Right renal pelvis (tissue), 4 donors: ENCODE results near the gene TMEM120A. TPM values are rescaled to one million over a fixed set of nuclear protein-coding genes. Genes with fewer than 3 reads are reported as not detected.

Experiments
- polyA plus RNA-seq, 4 donors: library from polyadenylated mRNA; unstranded; fragments of 120-200 nt; gene quantifications; one replicate each; pipeline ENCODE4 v1.2.1, GENCODE V29; 2013; ENCODE audit not compliant: insufficient read length in 4 of 4

The TMEM120A gene
- polyA plus RNA-seq, 4 donors, result 50.9 to 65.7 (median 55.6) TPM

Other genes starting within 250 kb of the TMEM120A start
- under 1 TPM in 1 of 4 donors, not detected in 3; 0.17 TPM for gene CCL26, start 222.4 kb downstream of the TMEM120A start, polyA plus RNA-seq
- gene CCL24, start 180.8 kb downstream of the TMEM120A start, polyA plus RNA-seq, result 1 to 10 TPM in 1 of 4 donors, not detected in 3; 2.1 TPM
- 10 to 100 TPM; 62.6 to 82.4 (median 67.2) TPM for gene RHBDD2, start 115.6 kb downstream of the TMEM120A start, polyA plus RNA-seq
- gene POR, start 79.4 kb downstream of the TMEM120A start, polyA plus RNA-seq, result 10 to 100 TPM; 59.7 to 75.4 (median 67.2) TPM
- 10 to 100 TPM; 37.1 to 58.3 (median 48.0) TPM for gene STYXL1, start 53.4 kb upstream of the TMEM120A start, polyA plus RNA-seq
- gene MDH2, start 53.5 kb upstream of the TMEM120A start, polyA plus RNA-seq, result 100 to 1,000 TPM; 198 to 284 (median 212) TPM
- 1 to 10 TPM in 3 of 4 donors, under 1 TPM in 1; 0.83 to 2.6 (median 1.9) TPM for gene SRRM3, start 207.3 kb upstream of the TMEM120A start, polyA plus RNA-seq